ENCODE data around the gene CCDC170.

Gene CCDC170

GRCh38 chr6:151616091-151616513, 122.3 kb downstream of the CCDC170 start:
- Histone ChIP-seq H3K36me3 (no peaks in the 10 kb centered on the region), H3K9me3 (ENCODE audit: severe bottlenecking) (no peaks in the 10 kb centered on the region), H3K27me3 (ENCODE audit: insufficient read depth, low read depth, severe bottlenecking) (no peaks in the 10 kb centered on the region), H3K27ac (no peak overlapping the region), H3K4me3 (ENCODE audit: low read depth, low read length) (no peak overlapping the region)
- no peak for TF ChIP-seq CTCF (IDR thresholded peaks at IDR 0.05; ENCODE audit: low read depth, low read length)
- no peak for DNase-seq

GRCh38 chr6:151616600-151616999, 122.8 kb downstream of the CCDC170 start:
- Histone ChIP-seq H3K27ac (no peak overlapping the region), H3K27me3 (ENCODE audit: insufficient read depth, low read depth, severe bottlenecking) (no peaks in the 10 kb centered on the region), H3K36me3 (no peaks in the 10 kb centered on the region), H3K9me3 (ENCODE audit: severe bottlenecking) (no peaks in the 10 kb centered on the region), H3K4me3 (ENCODE audit: low read depth, low read length) (no peak overlapping the region)
- TF ChIP-seq CTCF (IDR thresholded peaks at IDR 0.05; ENCODE audit: low read depth, low read length), result no peak
- DNase-seq, result no peak

- no peak for DNase-seq
- no peak overlapping the region for H3K27ac ChIP-seq
- H3K27me3 ChIP-seq (ENCODE audit: insufficient read depth, low read depth, severe bottlenecking), result no peaks in the 10 kb centered on the region
- no peaks in the 10 kb centered on the region for H3K36me3 ChIP-seq
- H3K9me3 ChIP-seq (ENCODE audit: severe bottlenecking), result no peaks in the 10 kb centered on the region
- TF ChIP-seq CTCF (IDR thresholded peaks at IDR 0.05; ENCODE audit: low read depth, low read length), result no peak
- no peak overlapping the region for H3K4me3 ChIP-seq (ENCODE audit: low read depth, low read length)
These were observed 123.7 kb downstream of the CCDC170 start for GRCh38 chr6:151617539-151617938.

DNA sequence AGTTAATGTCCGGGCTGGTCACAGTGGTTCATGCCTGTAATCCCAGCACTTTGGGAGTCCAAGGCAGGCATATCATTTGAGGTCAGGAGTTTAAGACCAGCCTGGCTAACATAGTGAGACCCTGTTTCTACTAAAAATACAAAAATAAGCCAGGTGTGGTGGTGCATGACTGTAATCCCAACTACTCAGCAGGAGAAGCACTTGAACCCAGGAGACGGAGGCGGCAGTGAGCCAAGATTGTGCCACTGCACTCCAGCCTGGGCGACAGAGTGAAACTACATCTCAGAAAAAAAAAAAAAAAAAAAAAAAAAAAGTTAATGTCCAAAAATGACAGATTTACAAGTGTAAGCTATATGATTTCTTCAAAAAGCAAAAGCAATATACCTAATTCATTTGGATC, 124.9 kb downstream of the CCDC170 start:
- no peak for DNase-seq
- Histone ChIP-seq H3K9me3 (ENCODE audit: severe bottlenecking) (no peaks in the 10 kb centered on the region), H3K36me3 (no peaks in the 10 kb centered on the region), H3K27ac (no peak overlapping the region), H3K4me3 (ENCODE audit: low read depth, low read length) (no peak overlapping the region), H3K27me3 (ENCODE audit: insufficient read depth, low read depth, severe bottlenecking) (no peaks in the 10 kb centered on the region)
- no peak for TF ChIP-seq CTCF (IDR thresholded peaks at IDR 0.05; ENCODE audit: low read depth, low read length)

GRCh38 chr6:151620179-151620578, 126.4 kb downstream of the CCDC170 start:
- no peaks in the 10 kb centered on the region for H3K36me3 ChIP-seq
- no peak overlapping the region for H3K4me3 ChIP-seq (ENCODE audit: low read depth, low read length)
- no peak for TF ChIP-seq CTCF (IDR thresholded peaks at IDR 0.05; ENCODE audit: low read depth, low read length)
- DNase-seq, result no peak
- H3K9me3 ChIP-seq (ENCODE audit: severe bottlenecking), result no peaks in the 10 kb centered on the region
- no peaks in the 10 kb centered on the region for H3K27me3 ChIP-seq (ENCODE audit: insufficient read depth, low read depth, severe bottlenecking)
- no peak overlapping the region for H3K27ac ChIP-seq

- H3K4me3 ChIP-seq (ENCODE audit: low read depth, low read length), result no peak overlapping the region
- DNase-seq, result no peak
These were observed 130.3 kb downstream of the CCDC170 start for GRCh38 chr6:151624071-151624470.

More at GRCh38 chr6:151624071-151624470, 130.3 kb downstream of the CCDC170 start:
- no peaks in the 10 kb centered on the region for H3K36me3 ChIP-seq
- no peaks in the 10 kb centered on the region for H3K9me3 ChIP-seq (ENCODE audit: severe bottlenecking)
- no peak for TF ChIP-seq CTCF (IDR thresholded peaks at IDR 0.05; ENCODE audit: low read depth, low read length)
- no peak overlapping the region for H3K27ac ChIP-seq
- H3K27me3 ChIP-seq (ENCODE audit: insufficient read depth, low read depth, severe bottlenecking), result no peaks in the 10 kb centered on the region

Measured in WERI-Rb-1 (cell line).